Measurements from ENCODE around the gene CHML. TPM values are rescaled to one million over a fixed set of nuclear protein-coding genes. Genes with fewer than 3 reads are reported as not detected.

CHML gene
- total and polyA plus RNA-seq, 2 of the 8 experiments (the other 6 are each of a cell fraction or from before 2014, with no cell fraction given), result 11.5 to 82.4 TPM

- TF ChIP-seq SP4 (IDR thresholded peaks at IDR 0.05; ENCODE audit: low read length) (no peak), BRCA1 (IDR thresholded peaks at IDR 0.05; ENCODE audit: low read depth, low read length) (no peak), USF2 (IDR thresholded peaks at IDR 0.05; ENCODE audit: low read length) (no peak), TAF1 (IDR thresholded peaks at IDR 0.05; ENCODE audit: low read depth, low read length) (no peak), GTF2F1 (IDR thresholded peaks at IDR 0.05; ENCODE audit: borderline replicate concordance, low read depth, low read length) (no peak), CEBPB (IDR thresholded peaks at IDR 0.05; ENCODE audit: low read depth, low read length) (no peak), BCL11A (IDR thresholded peaks at IDR 0.05; ENCODE audit: low read depth in 2 of 2, low read length in 2 of 2) (no peak), POLR2AphosphoS5 (IDR thresholded peaks at IDR 0.05; ENCODE audit: low read depth, low read length) (no peak), RFX5 (IDR thresholded peaks at IDR 0.05; ENCODE audit: borderline replicate concordance, low read depth, low read length) (no peak)
- Histone ChIP-seq H4K8ac (ENCODE audit: extremely low read depth, insufficient read depth, low read length) (no peak overlapping the region), H4K20me1 (replicated peaks in 1 of 2; ENCODE audit: control insufficient read depth in 1 of 2, insufficient read depth in 2 of 2, low read length in 2 of 2) (peaks cover 0 to 2% of the 10 kb centered on the region in 2 experiments), H3K18ac (ENCODE audit: extremely low read depth, low read length) (no peak overlapping the region), H3K9me3 (ENCODE audit: insufficient read depth in 2 of 2, low read depth in 1 of 2, low read length in 1 of 2) (no peaks in the 10 kb centered on the region), H3K27ac (ENCODE audit: low read depth, low read length) (no peak overlapping the region), H2BK5ac (ENCODE audit: low read depth, low read length) (no peak overlapping the region), H3K14ac (ENCODE audit: insufficient read length) (no peak overlapping the region), H2AFZ (ENCODE audit: low read length) (no peak overlapping the region), H3K27me3 (replicated peaks in 1 of 4; ENCODE audit: control insufficient read depth in 3 of 4, extremely low read depth in 1 of 4, insufficient read depth in 3 of 4, low read length in 3 of 4) (peaks cover 0 to 1% (median 0%) of the 10 kb centered on the region in 4 experiments; a peak in 1 of 7 replicates), H3K4me3 (ENCODE audit: extremely low read depth in 1 of 4, insufficient read depth in 2 of 4, low read depth in 3 of 4, low read length in 4 of 4) (no peak overlapping the region), H3K36me3 (ENCODE audit: control insufficient read depth in 2 of 4, insufficient read depth in 4 of 4, low read length in 3 of 4) (no peaks in the 10 kb centered on the region), H3K4me2 (ENCODE audit: insufficient read depth in 1 of 2, low read depth in 2 of 2, low read length in 2 of 2) (no peak overlapping the region), H3K9ac (replicated peaks in 1 of 4; ENCODE audit: extremely low read depth in 1 of 4, low read depth in 3 of 4, low read length in 3 of 4) (no peak overlapping the region), H3K56ac (replicated peaks; ENCODE audit: insufficient read length, low read depth, low read length) (no peak overlapping the region), H2BK12ac (ENCODE audit: low read depth, low read length) (no peak overlapping the region), H4K91ac (replicated peaks; ENCODE audit: insufficient read length, low read length) (no peak overlapping the region), H4K5ac (ENCODE audit: insufficient read length, low read depth, low read length) (no peak overlapping the region), H2BK15ac (ENCODE audit: low read length) (no peak overlapping the region), H3K23me2 (ENCODE audit: low read depth, low read length) (no peaks in the 10 kb centered on the region), H3K79me2 (ENCODE audit: control insufficient read depth in 1 of 2, insufficient read depth in 2 of 2, low read length in 2 of 2) (no peaks in the 10 kb centered on the region), H3K4me1 (replicated peaks in 1 of 4; ENCODE audit: control insufficient read depth in 3 of 4, insufficient read depth in 4 of 4, low read length in 3 of 4) (no peaks in the 10 kb centered on the region), H2AK5ac (ENCODE audit: low read depth, low read length) (no peak overlapping the region), H2BK120ac (replicated peaks; ENCODE audit: low read depth, low read length) (no peak overlapping the region), H3K4ac (replicated peaks; ENCODE audit: insufficient read length, low read depth, low read length) (no peak overlapping the region), H2BK20ac (ENCODE audit: low read length) (no peak overlapping the region), H3K23ac (ENCODE audit: insufficient read length) (no peak overlapping the region), H3K79me1 (ENCODE audit: low read depth, low read length) (no peaks in the 10 kb centered on the region)
- ChIA-PET CTCF (ENCODE audit: partially characterized antibody) (interaction anchor here (0.6 to 1.4 kb wide), 4 partner anchors 9 to 618 kb away, joined by 3 to 4 read pairs (median 3); no protein-coding TSS in a partner anchor), POLR2A (ENCODE audit: partially characterized antibody) (no interaction called here)
- 61% methylated on average over 4 of the region's 4 CpGs; no CpG with 5 or more reads in 1 of the 2 experiments for WGBS, 2 experiments (ENCODE audit: extremely low coverage in 1 of 2, insufficient coverage in 1 of 2, insufficient read length in 1 of 2, insufficient replicate concordance in 2 of 2, low coverage in 1 of 2, low lambda C conversion rate in 2 of 2, missing lambda C conversion rate in 1 of 2)
- FAIRE-seq (no peak), DNase-seq (ENCODE audit: low read depth in 1 of 2, low spot score in 2 of 2) (no peak)
These were observed 25.6 kb downstream of the CHML start for GRCh38 chr1:241614572-241614971.

All from H1 (cell line).